Thymus (tissue), 11 donors: ENCODE data around the gene MOV10L1. TPM values are rescaled to one million over a fixed set of nuclear protein-coding genes. Genes with fewer than 3 reads are reported as not detected.

ENCODE experiments used
- DNase-seq, 9 donors: peaks; one replicate each; pipeline ENCODE4 v3.0.0-alpha.2; 2013; ENCODE audit warnings: low spot score in 9 of 9, low read depth in 6 of 9, missing footprints in 1 of 9
- H3K27ac ChIP-seq, 2 donors: one replicate each; pipeline ENCODE4 v1.5.1; 2013; ENCODE audit warnings: control low read depth in 1 of 2, low read depth in 1 of 2, low read length in 1 of 2, mild to moderate bottlenecking in 1 of 2, moderate library complexity in 1 of 2
- H3K27me3 ChIP-seq, 2 donors: one replicate each; pipeline ENCODE4 v1.5.1; 2013; ENCODE audit warnings: low read length in 1 of 2; ENCODE audit not compliant: control insufficient read depth in 2 of 2, insufficient read depth in 1 of 2
- H3K36me3 ChIP-seq, 2 donors: one replicate each; pipeline ENCODE4 v1.5.1; 2013; ENCODE audit warnings: low read length in 1 of 2, mild to moderate bottlenecking in 1 of 2, moderate library complexity in 1 of 2; ENCODE audit not compliant: control insufficient read depth in 2 of 2, insufficient read depth in 2 of 2
- H3K4me1 ChIP-seq, 2 donors: one replicate each; pipeline ENCODE4 v1.5.1; 2013; ENCODE audit warnings: low read length in 2 of 2; ENCODE audit not compliant: control insufficient read depth in 2 of 2, insufficient read depth in 2 of 2
- H3K4me3 ChIP-seq, 2 donors: one replicate each; pipeline ENCODE4 v1.5.1; 2013; ENCODE audit warnings: low read length in 2 of 2, control low read depth in 1 of 2, mild to moderate bottlenecking in 1 of 2
- H3K9me3 ChIP-seq, 2 donors: one replicate each; pipeline ENCODE4 v1.5.1; 2013; ENCODE audit warnings: low read length in 1 of 2, mild to moderate bottlenecking in 1 of 2; ENCODE audit not compliant: control insufficient read depth in 2 of 2, insufficient read depth in 1 of 2
- WGBS: extraction: QIAGEN DNeasy Blood & Tissue Kit; methylation state at CpG from one replicate; pipeline ENCODE4 v1.1.7; 2013; 5-methylcytosine and 5-hydroxymethylcytosine counted together
- polyA plus RNA-seq: library from polyadenylated mRNA; stranded (reverse); fragments of 200-250 nt; gene quantifications from one replicate; pipeline ENCODE4 v1.2.3, GENCODE V29; 2013
- total RNA-seq: library from RNA; stranded (reverse); fragments of 120-200 nt; gene quantifications from one replicate; pipeline ENCODE4 v1.2.4, GENCODE V29; 2013
- donor health status: healthy.

MOV10L1 gene
- total and polyA plus RNA-seq, 2 donors: 0.14 to 0.32 TPM

DNA sequence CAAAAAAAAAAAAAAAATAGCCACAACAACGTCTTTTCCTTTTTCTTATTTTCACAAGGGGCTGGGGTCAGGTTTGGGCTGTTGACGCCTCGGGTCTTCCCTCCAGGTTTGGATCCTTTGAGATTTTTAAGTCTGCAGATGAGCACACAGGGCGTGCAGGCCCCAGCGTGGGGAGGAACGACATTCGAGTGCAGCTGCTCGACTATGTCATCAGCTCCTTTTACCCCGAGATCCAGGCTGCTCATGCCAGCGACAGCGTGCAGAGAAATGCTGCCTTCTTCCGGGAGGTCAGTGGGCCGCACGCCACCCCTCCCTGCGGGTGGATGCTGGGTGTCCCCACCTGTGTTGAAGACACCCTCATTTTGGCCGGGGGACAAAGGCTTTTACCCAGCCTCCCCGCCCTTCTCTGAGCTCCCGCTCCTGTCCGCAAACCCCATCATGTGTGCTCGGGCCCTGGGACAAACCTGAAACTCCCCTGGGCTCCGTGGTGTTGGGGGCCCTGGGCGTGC is 118.7 kb downstream of the MOV10L1 start:
- H3K4me3 ChIP-seq: no peak overlapping the region
- H3K9me3 ChIP-seq: peaks cover 0 to 2% of the 10 kb centered on the region in 2 donors
- WGBS: 96% methylated on average over 22 of the region's 22 CpGs
- H3K27ac ChIP-seq: no peak overlapping the region
- no peaks in the 10 kb centered on the region for H3K27me3 ChIP-seq
- H3K4me1 ChIP-seq: no peaks in the 10 kb centered on the region
- peaks cover 66% of the 10 kb centered on the region in 2 donors for H3K36me3 ChIP-seq
- no peak for DNase-seq

DNA sequence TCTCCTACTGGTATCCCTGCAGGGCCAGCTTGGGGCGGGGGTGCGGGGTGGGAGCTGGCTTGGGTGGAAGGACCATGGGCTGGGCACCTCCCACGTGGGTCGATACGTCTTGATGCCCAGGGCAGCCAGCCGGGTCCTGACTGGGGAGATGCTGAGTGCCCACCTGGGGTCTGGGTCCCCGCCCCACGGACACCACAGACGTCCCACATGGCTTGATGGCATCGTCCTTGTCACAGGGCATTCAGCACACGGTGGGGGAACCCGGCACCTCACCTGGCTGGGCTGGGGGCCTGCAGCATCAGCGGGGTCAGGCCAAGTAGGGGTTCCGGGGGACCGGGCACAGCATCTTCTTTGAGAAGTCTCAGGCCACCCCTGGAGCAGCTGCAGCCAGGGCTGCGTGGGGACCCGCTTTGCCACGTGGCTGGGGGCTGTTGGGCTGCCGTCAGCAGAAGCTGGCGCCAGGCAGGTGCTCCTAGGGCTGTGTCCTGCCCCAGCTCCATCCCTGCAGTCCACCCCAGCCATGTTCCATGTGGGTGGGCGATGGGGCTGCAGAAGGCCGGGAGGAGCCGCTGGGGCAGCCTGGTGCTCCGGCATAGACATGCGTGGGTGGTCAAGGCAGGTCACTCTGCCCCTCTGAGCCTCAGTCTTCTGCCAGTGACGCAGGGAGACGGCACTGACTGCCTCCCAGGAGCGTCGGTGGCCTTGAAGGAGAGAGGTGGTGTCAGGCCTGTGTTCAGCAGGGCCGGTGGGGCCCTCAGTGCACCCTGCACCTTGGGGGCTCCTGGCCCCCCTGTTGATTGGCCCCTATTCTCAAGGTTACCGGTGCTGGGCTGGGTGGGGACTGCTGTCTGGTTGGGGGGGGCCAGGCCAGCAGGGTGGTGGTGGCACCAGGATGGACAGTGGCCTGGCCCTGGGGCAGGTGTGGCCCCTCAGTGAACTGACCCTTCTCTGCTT is 119.4 kb downstream of the MOV10L1 start:
- H3K36me3 ChIP-seq: peaks cover 65% of the 10 kb centered on the region in 2 donors
- no peaks in the 10 kb centered on the region for H3K4me1 ChIP-seq
- H3K4me3 ChIP-seq: no peak overlapping the region
- peaks cover 0 to 2% of the 10 kb centered on the region in 2 donors for H3K9me3 ChIP-seq
- H3K27me3 ChIP-seq: no peaks in the 10 kb centered on the region
- 96% methylated on average over 31 of the region's 31 CpGs for WGBS
- H3K27ac ChIP-seq: no peak overlapping the region
- no peak for DNase-seq

DNA sequence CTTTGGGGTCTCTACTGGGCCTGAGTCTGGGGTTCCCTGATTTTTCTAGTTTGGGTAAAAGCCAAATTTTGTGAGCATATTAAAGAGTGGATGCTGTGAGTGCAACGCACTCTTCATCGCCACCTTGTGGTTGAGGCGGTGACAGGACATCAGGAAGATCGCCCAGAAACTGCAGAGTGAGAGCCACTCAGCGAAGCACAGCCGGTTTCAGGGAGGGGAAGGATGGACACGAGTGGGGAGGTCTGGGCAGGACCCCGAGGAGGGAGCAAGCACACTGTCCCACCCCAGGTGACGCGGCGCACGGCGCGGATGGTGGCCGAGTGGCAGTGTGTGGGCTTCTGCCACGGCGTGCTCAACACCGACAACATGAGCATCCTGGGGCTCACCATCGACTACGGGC is 120.1 kb downstream of the MOV10L1 start:
- peak in 7 of 9 donors; percentile 40 to 81 (median 62) for DNase-seq
- 75% methylated on average over 20 of the region's 20 CpGs for WGBS
- Histone ChIP-seq H3K27me3 (no peaks in the 10 kb centered on the region), H3K27ac (no peak overlapping the region), H3K36me3 (peaks cover 67 to 69% of the 10 kb centered on the region in 2 donors), H3K4me1 (no peaks in the 10 kb centered on the region), H3K4me3 (no peak overlapping the region), H3K9me3 (peaks cover 0 to 2% of the 10 kb centered on the region in 2 donors)

DNA sequence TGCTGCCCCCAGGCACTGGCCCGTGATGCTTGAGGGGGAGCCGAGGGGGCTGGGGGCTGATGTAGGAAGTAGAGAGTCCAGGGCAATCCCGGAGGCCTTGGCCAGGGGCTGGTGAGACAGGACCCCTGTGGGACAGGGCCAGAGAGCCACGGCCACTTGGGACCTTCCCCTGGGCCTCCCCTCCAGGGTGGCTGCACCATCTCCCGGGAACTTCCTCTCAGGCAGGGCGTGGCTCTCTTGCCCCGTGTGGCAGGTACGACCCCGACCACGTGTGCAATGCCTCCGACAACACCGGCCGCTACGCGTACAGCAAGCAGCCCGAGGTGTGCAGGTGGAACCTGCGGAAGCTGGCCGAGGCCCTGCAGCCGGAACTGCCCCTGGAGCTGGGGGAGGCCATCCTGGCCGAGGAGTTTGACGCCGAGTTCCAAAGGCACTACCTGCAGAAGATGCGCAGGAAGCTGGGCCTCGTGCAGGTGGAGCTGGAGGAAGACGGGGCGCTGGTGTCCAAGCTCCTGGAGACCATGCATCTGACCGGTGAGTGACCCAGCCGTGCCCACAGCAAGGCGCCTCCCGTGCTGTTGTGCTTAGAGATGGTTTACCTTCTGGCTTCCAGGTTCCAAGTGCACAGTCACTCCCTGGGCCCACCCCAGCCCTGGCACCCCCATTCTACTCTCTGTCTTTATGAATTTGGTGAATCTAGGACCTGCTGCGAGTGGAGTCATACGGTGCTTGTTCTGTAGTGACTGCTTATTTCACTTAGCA is 120.8 kb downstream of the MOV10L1 start:
- Histone ChIP-seq H3K36me3 (peaks cover 73 to 75% of the 10 kb centered on the region in 2 donors), H3K27me3 (no peaks in the 10 kb centered on the region), H3K4me1 (no peaks in the 10 kb centered on the region), H3K27ac (no peak overlapping the region), H3K4me3 (no peak overlapping the region), H3K9me3 (peaks cover 2% of the 10 kb centered on the region in 2 donors)
- no peak for DNase-seq
- WGBS: 94% methylated on average over 32 of the region's 32 CpGs

DNA sequence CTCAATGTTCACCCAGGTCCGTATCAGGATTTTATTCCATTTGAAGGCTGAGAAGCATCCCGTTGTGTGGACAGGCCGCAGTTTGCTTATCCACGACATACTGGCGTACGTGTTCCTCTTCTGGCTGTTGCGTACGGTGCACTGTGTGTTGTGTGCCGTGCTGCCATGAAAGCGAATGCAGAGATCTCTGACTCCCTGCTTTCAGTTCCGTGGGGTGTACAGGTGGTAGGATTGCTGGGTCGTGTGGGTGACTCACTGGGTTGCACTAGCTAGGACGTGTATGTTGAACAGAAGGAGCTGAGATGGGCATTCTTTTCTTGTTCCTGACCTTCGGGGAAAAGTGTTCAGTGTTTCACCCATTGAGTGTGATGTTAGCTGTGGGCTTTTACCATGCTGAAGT is 121.3 kb downstream of the MOV10L1 start:
- no peaks in the 10 kb centered on the region for H3K4me1 ChIP-seq
- H3K36me3 ChIP-seq: peaks cover 74 to 77% of the 10 kb centered on the region in 2 donors
- H3K4me3 ChIP-seq: no peak overlapping the region
- 97% methylated on average over 14 of the region's 14 CpGs for WGBS
- no peak for DNase-seq
- H3K9me3 ChIP-seq: peaks cover 2% of the 10 kb centered on the region in 2 donors
- no peaks in the 10 kb centered on the region for H3K27me3 ChIP-seq
- H3K27ac ChIP-seq: no peak overlapping the region

Other genes starting within 250 kb of the MOV10L1 start
- gene ZBED4, start 236.2 kb upstream of the MOV10L1 start, total RNA-seq: 9.9 TPM
- 6.4 TPM for gene ZBED4, start 236.2 kb upstream of the MOV10L1 start, polyA plus RNA-seq
- 7.6 TPM for gene ALG12, start 171.6 kb upstream of the MOV10L1 start, total RNA-seq
- gene ALG12, start 171.6 kb upstream of the MOV10L1 start, polyA plus RNA-seq: 9.1 TPM
- gene CRELD2, start 171.4 kb upstream of the MOV10L1 start, total RNA-seq: 25.8 TPM
- gene CRELD2, start 171.4 kb upstream of the MOV10L1 start, polyA plus RNA-seq: 24.3 TPM
- gene PIM3, start 129.2 kb upstream of the MOV10L1 start, total RNA-seq: 36.0 TPM
- 57.6 TPM for gene PIM3, start 129.2 kb upstream of the MOV10L1 start, polyA plus RNA-seq
- 5.9 TPM for gene IL17REL, start 77.2 kb upstream of the MOV10L1 start, total RNA-seq
- 2.4 TPM for gene IL17REL, start 77.2 kb upstream of the MOV10L1 start, polyA plus RNA-seq
- not detected for gene TTLL8, start 31.7 kb upstream of the MOV10L1 start, total RNA-seq
- not detected for gene TTLL8, start 31.7 kb upstream of the MOV10L1 start, polyA plus RNA-seq
- gene MLC1, start 4.6 kb upstream of the MOV10L1 start, total RNA-seq: 2.4 TPM
- 0.48 TPM for gene MLC1, start 4.6 kb upstream of the MOV10L1 start, polyA plus RNA-seq
- 0.09 TPM for gene PANX2, start 80.7 kb downstream of the MOV10L1 start, total RNA-seq
- 1.6 TPM for gene PANX2, start 80.7 kb downstream of the MOV10L1 start, polyA plus RNA-seq
- gene TRABD, start 95.9 kb downstream of the MOV10L1 start, total RNA-seq: 31.1 TPM
- 102 TPM for gene TRABD, start 95.9 kb downstream of the MOV10L1 start, polyA plus RNA-seq
- 17.4 TPM for gene SELENOO, start 111.0 kb downstream of the MOV10L1 start, total RNA-seq
- gene SELENOO, start 111.0 kb downstream of the MOV10L1 start, polyA plus RNA-seq: 62.1 TPM
- 29.2 TPM for gene TUBGCP6, start 155.0 kb downstream of the MOV10L1 start, total RNA-seq
- gene TUBGCP6, start 155.0 kb downstream of the MOV10L1 start, polyA plus RNA-seq: 96.6 TPM
- 11.6 TPM for gene HDAC10, start 161.3 kb downstream of the MOV10L1 start, total RNA-seq
- gene HDAC10, start 161.3 kb downstream of the MOV10L1 start, polyA plus RNA-seq: 61.6 TPM
- gene MAPK12, start 171.7 kb downstream of the MOV10L1 start, total RNA-seq: 2.2 TPM
- 8.2 TPM for gene MAPK12, start 171.7 kb downstream of the MOV10L1 start, polyA plus RNA-seq
- gene MAPK11, start 180.4 kb downstream of the MOV10L1 start, total RNA-seq: 3.7 TPM
- gene MAPK11, start 180.4 kb downstream of the MOV10L1 start, polyA plus RNA-seq: 17.7 TPM
- gene PLXNB2, start 217.6 kb downstream of the MOV10L1 start, total RNA-seq: 13.1 TPM
- 53.2 TPM for gene PLXNB2, start 217.6 kb downstream of the MOV10L1 start, polyA plus RNA-seq
- gene DENND6B, start 237.0 kb downstream of the MOV10L1 start, total RNA-seq: 1.4 TPM
- 8.3 TPM for gene DENND6B, start 237.0 kb downstream of the MOV10L1 start, polyA plus RNA-seq